Amniotic epithelial cell (primary cell): ENCODE results near the gene RNF14.

Experiments
- DNase-seq: peaks from one replicate; pipeline ENCODE4 v3.0.0-alpha.2; 2010; ENCODE audit warnings: low read depth

The RNF14 gene

DNA sequence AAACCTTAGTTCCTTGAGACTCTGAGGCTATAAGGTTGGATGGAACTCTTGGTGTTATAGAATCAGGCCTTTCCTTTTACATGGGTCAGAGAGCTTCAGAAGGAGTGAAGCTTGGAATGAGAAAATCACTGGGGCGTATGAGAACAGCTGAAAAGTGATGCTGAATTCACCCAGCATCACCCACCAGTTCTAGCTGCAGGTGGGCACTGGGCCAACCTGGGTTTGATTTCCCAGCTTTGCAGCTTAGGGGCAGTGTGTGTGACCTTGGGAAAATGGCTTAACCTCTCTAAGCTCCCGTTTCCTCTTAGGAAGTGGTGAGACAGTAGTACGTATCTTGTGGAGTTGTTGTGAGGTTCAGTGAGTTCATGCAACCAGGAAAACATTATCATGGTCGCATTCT lies 21.6 kb upstream of the RNF14 start:
- DNase-seq, result no peak

DNA sequence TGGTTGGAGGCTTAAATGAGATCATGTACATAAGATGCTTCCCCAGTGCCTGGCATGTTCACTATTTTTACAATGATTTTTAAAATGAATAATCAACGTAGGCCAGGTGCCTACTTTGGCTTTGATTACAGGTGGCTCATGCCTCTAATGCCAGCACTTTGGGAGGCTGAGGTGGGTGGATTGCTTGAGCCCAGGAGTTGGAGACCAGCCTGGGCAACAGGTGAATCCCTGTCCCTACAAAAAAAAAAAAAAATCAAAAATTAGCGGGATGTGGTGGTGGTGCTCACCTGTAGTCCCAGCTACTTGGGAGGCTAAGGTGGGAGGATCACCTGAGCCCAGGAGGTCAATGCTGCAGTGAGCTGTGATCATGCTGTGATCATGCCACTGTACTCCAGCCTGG lies 20.1 kb upstream of the RNF14 start:
- no peak for DNase-seq

DNA sequence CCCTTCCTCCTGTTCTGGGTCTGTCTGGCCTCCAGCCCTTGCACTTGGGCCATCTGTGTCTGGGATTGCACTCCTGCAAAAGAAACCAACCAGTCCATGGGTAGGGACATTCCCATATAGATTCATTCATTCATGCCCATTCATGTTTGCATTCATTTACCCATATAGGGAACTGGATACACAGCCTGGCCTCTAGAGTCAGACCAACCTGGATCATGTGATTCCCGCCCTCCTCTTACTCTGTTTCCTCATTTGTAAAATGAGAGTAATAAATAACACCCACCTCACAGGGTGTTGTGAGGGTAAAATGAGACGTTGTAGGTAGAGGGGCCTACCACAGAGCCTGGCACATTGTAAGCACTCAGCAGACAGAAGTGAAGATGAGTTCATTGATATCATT lies 19.4 kb upstream of the RNF14 start:
- no peak for DNase-seq

DNA sequence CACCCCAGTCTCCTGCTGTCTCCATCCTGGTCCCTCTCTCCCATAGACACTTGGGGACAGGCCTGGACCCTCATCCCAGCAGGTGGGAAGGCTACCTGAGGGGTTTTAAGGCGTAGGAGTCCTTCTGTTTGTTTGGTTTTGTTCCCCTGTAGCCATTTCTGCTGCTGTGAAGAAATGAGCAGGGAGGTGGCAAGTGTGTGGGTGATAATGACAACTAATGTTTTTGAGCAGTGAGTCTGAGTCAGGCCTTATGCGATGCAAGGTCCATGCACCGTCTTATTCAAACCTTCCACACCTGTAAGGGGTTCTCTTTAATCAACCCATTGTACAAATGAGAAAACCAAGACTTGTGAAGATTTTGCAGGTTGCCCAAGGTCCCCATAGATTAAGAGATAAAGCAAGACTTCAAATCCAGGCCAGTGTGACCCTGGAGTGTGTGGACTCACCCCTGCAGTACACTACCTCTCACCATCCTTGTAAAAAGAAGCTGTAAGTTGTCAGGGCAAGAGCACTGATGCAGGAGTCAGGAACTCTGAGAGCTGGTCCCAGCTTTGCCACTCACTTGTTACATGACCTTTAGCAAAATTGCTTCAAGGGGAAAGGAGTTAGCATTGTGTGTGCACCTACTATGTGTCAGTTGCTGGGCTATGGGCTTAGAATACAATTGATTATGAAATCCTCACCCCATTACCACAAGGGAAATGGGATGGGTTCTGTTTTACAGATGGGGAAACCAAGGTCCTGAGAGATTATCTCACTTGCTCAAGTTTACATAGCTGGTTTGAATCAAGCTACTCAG lies 18.5 kb upstream of the RNF14 start:
- DNase-seq, result no peak

DNA sequence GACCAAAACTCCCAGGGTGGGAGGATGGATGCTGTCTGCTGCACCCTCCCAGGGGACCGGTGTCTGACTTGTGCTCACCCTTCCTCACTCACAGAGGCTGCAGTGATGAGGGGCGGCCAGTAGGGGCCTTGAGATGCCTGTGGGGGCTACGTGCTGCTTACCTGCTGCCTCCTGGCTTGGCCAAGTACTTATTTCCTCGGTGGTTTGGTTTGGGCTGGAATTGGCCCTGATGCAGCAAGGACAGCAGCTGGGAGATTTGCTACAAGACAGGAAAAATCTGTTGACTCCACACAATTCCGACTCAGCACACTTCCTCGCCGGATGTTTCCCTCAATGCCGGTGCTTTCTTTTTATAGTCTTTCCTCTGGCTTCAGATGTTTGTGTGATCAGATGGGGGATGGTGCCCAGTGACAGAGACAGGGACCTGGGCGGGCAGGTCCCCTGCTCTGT lies 17.5 kb upstream of the RNF14 start:
- DNase-seq, result no peak

DNA sequence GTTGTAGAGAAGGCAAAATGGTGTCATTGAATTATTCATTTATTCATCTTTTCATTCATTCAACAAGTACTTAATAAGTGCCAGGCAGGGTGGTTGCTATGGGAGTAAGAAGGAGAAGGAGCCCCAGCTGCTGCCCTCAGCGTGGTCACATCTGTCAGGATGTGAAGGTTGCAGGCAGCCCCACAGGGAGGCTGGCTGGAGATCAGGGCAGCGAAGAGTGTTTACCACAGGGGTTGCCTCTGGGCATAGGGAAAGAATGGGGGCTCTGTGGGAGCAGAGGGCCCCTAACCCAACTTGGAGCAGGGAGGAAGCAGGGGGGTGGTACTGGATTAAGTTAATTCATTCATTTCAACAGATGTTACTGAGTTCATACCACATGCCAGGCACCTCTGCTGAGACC lies 16.9 kb upstream of the RNF14 start:
- no peak for DNase-seq

DNA sequence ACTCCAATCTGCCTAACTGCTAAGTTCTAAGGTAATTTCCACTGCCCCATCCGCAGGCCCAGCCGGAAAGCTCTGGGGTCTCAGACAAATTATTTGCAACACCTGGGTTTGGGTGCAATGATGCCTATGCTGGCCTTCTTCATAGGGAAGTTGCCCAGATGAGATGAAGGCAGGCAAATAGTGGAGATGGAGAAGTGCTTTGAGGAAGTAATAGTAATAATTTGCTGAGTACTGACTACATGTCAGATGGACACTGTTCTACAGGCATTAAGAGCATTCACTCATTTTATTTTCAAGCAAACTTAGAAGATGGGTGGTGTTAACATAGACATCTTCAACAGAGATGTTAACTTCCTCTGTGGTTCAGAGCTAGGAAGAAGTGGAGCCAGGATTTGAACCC lies 14.7 kb upstream of the RNF14 start:
- no peak for DNase-seq

DNA sequence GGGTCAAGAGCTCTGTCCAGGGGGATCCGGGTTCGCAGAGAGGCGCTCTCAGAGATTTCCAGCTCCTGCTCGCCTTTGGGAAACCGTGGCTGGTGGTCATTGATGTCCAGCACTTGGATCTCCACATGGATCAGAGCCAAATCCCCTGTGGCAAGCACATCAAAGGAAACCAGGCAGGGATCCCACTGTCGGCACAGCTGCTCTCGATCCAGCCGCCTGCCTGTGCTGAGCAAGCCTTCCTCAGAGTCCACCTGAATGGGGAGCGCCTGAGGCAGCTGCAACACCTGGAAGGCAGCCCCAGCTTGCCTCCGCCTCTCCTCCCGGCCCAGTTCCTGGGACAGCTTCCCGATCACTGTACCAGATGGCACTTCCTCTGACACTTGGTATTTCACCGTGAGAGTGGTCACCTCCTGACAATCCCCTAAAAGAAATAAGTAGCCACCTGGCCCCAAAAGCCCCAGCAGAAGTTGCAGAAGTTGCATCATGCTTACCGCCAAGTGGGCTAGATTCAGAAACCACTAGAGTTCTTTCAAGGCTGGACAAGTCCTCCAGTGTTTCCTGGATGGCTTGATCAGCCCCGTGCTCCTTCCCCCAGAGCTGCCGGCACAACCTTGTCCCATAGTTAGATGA lies 11.4 kb upstream of the RNF14 start:
- DNase-seq, result no peak

DNA sequence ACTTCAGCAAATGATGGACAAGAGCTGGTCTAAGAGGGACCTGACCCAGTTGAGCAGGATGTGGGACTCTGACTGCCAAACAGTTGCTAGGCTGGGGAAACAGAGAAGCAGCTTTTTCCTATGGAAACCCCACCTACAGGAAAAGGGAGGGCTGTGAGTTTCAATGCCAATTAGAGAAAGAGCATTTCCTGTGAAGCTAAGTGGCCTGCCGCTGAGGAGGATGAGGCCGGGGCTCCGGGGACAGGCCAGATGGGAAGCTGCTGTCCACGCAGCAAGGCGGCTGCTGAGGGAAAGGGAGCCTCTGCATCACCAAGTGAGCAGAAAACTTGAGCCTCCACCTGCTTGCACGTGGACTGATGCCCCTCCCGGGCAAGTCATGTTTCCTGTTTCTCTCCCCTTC lies 10.8 kb upstream of the RNF14 start, which contains the start of gene PCDH12:
PCDH12 (minus strand) TSS at position 90 of the 400 bp plus-strand sequence. CDS start 351 bp downstream, outside the sequence.
- no peak for DNase-seq

DNA sequence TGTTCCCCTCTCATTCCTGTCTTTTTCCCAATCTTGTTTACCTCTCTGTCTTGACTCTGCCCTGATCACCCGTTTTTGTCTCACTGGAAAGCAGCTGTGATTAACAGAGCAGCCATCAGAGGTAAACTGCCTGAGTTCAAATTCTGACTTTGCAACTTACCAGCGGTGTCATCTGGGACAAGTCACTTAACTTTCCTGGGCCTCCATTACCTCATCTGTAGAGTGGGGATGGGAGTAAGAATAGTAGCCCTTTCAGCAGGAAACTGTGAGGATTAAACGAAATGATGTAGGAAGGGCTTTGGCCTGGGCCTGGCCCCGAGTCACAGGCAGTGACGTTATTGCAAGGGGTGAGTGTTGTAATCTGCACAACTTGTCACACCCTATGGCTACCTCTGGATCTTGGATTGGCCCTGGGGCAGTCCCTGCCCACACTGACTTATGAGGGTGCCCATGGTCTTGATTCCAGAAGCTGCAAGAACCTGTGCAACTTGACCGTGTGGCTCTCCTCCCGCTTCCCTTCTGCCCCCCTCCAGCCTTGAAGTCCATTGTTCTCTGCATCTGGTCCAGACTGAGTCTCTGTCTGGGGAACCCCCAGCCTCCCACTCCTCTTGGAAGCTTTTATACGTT lies 10.2 kb upstream of the RNF14 start:
- DNase-seq, result no peak

DNA sequence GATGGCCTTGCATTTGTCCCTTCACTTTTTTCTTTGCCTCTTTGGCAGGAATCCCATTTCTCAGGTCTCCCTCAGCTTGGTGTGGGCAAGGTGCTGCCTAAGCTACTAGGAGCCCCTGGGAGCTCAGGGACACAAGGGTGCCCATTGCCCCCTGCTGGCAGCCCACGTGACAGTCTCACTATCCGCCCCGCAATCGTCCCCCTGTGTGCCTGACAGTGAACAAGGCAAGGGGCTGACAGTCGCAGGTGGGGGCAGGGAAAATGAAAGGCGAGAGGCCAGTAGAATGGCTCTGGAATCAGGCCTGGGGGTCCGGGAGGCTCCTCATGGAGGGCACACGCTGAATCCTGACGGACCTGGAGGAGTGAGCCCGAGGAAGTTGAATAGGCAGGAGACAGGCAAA lies 8.9 kb upstream of the RNF14 start:
- DNase-seq, result no peak

DNA sequence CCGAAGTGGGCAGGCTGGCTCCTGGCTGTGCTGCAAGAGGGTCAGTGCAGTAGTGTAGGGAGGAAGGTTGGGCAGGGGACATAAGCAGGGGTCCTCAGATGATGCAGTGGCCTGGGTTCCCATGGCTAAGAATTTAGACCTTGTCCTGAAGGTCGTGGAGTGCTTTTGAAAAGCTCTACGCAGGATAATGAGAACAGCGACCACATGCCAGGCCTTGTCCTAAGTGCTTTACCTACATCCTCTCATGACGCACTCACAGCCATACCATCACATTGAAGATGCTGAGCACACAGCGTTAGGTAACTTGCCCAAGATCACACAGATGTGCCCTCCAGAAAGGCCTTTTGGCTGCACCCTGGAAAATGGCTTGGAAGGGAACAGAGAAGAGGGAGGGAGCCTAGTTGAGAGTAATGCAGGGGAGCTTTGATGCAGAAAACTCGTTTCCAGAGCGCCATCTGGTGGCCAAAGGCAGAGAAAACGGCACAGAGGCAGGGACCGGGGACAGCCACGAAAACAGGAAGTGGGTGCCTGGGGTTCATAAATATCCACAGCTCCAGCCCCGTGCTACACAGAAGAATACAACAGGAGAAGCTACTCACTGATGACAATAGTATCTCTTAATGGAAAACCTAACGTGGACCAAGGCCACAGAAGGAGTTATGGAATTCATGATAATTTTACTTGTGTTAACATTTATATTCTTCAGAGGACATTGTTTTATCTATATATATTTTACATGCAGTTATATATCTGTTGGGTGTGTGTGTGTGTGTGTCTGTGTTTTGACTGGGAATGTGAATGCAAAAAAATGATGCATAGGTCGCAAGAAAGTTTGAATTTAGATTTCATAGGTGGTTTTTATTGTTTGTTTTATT lies 8.2 kb upstream of the RNF14 start:
- DNase-seq, result peak; percentile 64

DNA sequence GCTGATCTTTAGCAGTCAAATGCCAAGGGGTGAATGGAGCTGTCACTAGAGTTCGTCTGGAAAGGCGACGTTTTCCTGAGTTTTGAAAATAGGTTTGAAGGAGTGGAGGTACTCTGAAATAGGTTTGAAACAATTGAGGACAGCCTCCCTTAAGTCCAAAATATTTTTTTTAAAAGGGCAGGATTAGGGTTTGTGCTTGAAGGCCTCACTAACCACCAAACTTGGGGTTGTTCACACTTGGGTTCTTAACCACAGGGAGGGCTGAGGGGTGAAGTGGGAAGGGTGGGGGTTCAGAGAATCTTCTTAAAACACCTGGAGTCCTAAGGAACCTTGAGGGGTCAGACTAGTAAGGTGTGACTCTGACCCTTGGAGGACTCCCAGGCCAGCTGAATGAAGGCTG lies 7.4 kb upstream of the RNF14 start:
- DNase-seq, result no peak

DNA sequence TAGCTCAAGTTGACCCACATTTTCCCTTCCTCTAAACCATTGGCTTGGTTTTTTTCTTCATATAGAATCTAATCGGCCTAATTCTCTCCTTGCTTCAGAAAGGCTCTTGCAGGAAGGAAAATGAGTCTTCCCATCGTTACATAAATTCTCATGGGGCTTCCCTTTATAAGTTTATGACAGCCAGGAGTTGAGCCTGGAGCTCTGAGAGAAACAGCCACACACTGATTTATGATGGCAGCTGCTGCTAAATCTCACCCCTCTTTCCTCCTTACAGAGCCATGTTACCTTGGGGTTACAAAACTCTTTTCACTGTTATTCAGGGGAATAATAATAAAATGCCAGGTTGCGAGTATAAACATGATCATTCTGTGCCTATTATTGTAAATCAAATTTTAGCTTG lies 5.2 kb upstream of the RNF14 start:
- DNase-seq, result no peak

DNA sequence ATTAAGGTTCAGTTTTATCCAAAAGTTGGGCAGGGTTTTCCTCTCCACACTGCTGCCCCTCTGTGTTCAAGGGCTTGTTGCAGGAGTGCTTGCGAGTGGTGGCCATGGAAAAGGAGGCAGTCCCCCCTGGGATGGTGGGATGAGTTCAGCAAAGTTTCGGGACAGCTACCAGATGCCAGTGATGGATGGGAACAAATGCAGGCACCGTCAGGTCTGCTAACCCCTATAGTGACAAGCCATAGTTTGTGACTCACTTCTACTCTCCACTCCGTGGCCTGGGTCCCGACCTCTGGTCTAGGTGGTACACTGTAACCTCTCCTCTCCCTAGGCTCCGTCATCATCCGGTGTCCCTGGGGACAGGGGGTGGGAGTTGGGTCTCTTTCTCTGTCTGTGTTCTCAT lies 3.8 kb upstream of the RNF14 start:
- no peak for DNase-seq

DNA sequence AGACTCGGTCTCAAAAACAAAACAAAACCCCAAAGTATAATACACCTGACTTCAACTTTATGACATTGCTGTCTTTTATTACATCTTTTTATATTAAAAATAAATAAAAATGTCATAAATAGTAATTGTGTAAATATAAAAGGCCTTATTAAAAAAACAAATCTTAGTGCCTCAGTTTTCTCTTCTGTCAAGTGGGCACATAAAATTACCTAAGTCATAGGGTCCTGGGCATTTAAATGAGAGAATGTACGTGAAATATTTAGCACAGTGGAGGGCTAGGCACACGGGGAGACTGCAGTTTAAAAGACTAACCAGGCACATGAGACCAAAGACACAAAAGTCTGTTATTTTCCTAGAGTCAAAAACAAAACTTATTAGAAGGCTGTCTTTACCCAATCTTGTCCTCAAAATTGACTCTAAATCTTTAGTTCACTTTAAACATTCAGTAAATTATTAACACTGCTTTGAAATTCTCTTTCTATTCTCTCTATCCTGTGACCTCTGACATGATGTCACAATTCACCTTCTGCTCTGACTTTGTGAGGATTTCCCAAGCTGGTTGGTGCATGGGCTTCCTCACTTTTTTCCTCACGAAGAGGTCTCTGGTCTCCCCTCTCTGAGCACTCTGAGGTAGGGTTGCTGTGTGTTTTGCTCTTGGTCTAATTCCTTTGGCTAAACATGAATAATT lies 2.5 kb upstream of the RNF14 start:
- no peak for DNase-seq

DNA sequence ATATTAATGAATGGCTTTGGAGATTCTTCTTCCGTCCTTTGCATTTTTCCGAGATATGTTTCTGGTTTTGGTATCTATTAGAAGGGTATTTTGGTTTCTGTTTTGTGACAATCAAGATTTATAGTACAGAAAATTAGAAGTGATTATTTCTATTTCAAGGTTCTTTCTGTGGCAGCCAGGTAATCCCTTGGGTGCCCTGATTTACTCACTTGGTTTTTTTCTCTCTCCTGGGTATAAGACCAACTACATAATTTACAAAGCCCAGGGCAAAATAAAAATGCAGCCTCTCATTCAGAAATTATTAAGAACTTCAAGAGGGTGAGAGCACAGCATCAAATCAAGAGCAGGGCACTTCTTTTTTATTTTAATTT lies 2.0 kb upstream of the RNF14 start:
- DNase-seq, result no peak

DNA sequence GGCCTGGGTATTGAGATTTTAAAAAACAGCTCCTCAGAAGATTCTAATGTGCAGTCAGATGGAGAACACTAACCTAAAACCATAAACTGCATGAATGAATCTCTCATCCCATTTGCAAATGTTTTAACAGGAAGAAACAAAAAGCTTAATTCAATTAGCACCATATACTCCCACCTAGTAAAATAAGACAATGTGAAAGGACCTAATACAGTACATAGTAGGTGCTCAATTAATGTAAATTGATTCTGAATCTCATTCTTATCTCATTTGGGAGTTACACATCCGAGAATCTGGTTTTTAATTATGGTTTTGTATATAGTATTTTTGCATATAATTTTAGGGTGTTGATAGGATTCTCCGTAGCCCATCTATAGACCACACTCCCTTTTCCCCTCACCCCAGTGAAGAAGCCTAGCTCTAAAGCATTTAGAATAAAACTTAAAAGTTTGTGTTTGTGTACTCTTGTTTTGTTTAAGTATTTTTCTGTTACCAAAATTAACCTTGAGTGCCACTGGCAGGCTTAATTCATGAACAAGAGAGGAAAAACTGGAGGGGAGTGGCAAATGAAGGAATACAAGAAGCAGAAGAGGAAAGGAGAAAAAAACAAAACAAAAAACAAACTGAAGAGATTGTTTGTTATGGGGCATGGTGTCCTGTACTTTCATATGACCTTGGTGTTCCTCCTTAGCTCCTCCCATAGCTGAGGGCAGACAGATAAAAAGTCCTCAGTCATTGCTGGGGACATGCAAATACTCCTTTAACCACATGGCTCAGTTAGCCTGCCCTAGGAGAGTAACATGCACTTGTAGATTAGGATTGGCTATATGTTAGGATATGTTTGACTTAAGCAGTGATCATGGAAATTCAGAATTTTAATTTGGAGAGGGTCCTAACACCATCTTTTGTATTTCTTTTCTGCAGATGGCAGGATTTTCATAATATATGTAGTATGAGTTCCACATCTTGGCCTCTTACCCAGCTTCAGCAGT lies 1.2 kb downstream of the RNF14 start:
- DNase-seq, result peak; percentile 38

DNA sequence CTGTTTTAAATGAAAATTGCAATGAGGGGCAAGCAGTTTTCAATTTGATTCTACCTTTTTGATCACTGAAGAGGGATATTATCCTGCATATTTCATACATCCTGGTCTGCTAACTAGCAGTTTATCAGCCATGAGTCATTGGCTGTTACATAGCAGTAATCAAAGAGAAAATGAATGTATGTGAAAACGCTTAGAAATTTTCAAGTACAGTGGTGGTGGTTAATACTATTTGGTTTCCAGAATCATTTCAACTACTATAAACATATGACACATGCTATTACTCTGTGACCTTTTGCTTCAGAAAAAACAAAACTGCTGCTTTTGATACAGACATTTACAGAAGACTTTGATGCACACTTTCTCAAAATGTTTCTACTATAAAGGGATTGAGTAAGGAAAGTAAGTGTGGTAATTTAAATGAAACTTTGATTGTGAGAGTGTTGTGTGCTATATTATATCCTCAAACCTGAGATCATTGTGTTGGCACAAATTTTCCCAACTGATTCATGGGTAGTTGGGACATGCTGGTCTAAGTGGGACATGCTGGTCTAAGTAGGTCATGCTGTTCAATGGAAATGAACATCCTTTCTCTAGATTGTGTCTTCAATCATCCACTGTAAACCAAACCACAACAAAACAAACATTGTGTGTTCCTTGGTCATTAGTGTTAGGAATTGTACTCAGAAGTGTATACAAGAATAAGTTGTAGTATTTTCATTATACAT lies 5.1 kb downstream of the RNF14 start:
- peak; percentile 85 for DNase-seq

DNA sequence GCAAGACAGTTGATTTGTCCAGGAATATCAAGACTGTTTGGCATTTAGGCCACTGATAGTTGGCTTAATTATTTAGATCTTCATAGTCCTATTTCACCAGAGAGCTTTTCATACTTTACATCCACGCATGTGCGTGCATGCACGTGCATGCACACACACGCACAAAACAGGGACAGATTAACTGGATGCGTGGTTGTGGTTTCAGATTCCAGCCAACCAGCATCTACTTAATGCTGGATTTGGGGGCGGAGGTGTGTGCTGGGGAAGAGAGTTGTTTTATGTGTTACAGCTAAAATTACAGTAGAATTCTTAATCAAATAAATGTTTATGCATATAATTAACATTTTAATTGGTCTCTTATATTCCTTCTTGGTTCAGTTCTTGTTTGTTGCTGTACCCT lies 7.3 kb downstream of the RNF14 start:
- DNase-seq, result no peak
